ENCODE measurements around the gene TFCP2L1.

Gene TFCP2L1

DNA sequence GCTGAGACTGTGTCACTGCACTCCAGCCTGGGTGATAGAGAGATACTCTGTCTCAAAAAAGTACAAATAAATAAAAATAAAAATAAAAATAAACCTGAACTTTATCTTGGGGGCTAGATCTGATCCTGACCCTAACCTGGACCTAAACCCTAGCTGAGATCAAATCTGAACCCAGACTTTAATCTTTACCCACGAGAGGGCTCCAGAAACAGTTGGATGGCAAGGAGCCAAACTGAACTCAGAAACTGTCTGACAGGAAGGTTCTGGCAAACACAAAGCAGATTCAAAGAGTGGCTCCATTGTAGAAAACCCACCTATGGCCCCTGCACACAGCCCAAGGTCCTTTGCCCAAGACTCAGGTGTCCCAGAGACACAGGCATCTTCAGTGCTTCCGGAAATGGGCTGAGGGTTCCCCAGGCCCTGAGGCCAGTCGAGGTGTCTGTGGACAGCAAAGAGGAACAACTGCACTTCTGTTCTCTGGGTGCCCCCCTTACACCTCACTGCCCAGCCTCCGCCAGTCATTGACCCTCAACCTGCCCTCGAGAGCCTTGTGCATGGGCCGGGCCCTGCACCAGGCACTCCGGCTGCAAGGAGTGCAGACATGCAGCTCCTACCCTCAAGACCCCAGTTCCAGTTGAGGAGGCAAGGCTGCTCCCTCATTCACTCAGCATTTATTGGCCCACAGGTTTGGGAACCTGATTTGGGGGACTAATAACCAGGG is 95.2 kb downstream of the TFCP2L1 start:
- no peak for TF ChIP-seq ZFX (IDR thresholded peaks at IDR 0.05)
- TF ChIP-seq, protein P1, sequence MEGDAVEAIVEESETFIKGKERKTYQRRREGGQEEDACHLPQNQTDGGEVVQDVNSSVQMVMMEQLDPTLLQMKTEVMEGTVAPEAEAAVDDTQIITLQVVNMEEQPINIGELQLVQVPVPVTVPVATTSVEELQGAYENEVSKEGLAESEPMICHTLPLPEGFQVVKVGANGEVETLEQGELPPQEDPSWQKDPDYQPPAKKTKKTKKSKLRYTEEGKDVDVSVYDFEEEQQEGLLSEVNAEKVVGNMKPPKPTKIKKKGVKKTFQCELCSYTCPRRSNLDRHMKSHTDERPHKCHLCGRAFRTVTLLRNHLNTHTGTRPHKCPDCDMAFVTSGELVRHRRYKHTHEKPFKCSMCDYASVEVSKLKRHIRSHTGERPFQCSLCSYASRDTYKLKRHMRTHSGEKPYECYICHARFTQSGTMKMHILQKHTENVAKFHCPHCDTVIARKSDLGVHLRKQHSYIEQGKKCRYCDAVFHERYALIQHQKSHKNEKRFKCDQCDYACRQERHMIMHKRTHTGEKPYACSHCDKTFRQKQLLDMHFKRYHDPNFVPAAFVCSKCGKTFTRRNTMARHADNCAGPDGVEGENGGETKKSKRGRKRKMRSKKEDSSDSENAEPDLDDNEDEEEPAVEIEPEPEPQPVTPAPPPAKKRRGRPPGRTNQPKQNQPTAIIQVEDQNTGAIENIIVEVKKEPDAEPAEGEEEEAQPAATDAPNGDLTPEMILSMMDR (conservative IDR thresholded peaks at IDR 0.05): no peak

DNA sequence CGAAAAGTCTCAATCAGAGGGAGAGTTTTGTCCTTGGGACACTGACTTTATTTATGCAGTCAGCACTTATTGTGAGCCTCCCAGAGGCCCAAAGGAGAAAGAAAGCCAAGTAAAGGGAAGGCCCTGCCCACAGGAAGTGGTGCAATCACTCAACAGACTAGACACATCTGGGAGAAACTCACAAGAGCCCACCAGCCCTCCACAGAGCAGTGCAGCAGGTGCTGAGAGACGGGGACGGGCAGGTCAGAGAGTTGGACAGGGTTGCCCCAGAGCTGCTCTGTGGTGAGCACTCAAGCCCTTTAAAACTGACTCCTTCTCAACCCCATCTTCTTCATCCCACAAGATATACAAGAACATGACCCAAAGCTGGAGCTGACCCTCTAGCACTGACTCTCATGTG is 96.0 kb downstream of the TFCP2L1 start:
- TF ChIP-seq, protein P1 (conservative IDR thresholded peaks at IDR 0.05): no peak
- no peak for TF ChIP-seq ZFX (IDR thresholded peaks at IDR 0.05)
- no peak overlapping the region for H3K27ac ChIP-seq

More for the DNA sequence above, 95.2 kb downstream of the TFCP2L1 start:
- H3K27ac ChIP-seq: no peak overlapping the region

DNA sequence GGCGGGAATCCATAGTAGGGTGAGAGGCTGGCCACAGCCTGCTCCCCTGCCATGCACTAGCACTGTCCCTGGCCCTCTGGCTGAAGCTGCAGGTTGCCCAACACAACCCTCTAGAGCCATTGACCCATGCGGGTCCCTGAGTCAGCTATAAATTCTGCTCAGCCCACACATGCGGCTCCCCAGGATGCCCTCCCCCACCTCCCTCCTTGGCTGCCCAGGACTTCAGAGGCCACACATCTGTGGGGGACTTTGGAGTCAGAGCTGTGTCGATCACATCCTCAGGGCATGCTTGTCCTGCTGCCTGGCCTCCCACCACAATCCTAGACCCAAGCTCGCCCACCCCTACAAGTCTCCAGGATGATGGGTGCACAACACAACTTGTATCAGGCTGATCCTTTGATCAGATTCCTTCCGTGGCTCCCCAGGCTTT is 97.0 kb downstream of the TFCP2L1 start:
- no peak for TF ChIP-seq ZFX (IDR thresholded peaks at IDR 0.05)
- TF ChIP-seq, protein P1 (conservative IDR thresholded peaks at IDR 0.05): no peak
- H3K27ac ChIP-seq: no peak overlapping the region

DNA sequence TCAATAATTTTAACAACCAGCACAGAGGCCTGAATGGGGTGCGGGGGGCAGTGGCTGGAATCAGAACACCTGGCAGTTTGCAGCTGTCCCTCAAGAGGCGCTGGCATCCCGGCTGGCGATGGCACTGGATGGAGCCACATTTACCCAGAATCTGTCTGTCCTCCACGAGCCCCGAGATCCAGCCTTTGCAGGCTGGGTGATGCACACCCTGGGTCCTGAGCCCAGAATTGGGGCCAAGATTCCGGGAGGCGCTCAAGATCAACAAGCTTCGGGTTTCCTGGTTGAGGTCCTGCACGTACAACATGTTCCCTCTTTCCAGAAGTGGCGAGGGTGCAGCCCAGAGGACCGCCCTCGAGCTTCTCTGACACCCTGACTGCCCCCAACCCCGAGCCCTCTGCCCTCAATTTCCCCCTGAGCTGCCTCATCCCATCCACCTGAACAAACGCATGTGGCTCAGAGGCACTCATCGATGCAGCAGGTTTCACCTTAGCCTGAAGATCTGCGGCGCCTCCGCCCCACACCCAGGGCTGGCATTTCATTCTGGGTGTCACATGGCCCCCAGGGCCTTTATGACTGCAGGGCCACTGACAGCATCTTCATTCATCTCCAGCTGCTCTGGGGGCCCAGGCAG is 97.5 kb downstream of the TFCP2L1 start:
- H3K27ac ChIP-seq: no peak overlapping the region
- TF ChIP-seq, protein P1 (conservative IDR thresholded peaks at IDR 0.05): no peak
- TF ChIP-seq ZFX (IDR thresholded peaks at IDR 0.05): no peak

DNA sequence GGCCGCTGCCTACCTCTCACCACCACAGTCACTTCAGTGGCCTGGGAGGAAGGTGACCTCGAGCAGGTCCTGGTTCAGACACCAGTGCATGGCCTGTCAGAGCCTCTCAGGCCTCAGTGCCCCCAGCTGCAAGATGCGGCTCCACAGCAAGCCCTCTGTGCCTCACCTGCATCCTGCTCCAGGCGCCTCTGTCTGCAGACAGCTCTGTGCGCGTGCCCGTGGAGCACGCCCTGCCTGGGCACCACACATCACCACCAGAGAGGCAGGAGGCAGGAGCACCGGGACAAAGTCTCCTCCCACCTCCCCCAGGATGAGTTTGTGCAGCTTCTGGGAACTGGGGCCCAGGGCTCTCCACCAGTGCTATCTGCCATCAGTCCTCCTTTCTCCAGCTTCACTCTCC is 98.7 kb downstream of the TFCP2L1 start:
- no peak for TF ChIP-seq ZFX (IDR thresholded peaks at IDR 0.05)
- TF ChIP-seq, protein P1 (conservative IDR thresholded peaks at IDR 0.05): no peak
- no peak overlapping the region for H3K27ac ChIP-seq

DNA sequence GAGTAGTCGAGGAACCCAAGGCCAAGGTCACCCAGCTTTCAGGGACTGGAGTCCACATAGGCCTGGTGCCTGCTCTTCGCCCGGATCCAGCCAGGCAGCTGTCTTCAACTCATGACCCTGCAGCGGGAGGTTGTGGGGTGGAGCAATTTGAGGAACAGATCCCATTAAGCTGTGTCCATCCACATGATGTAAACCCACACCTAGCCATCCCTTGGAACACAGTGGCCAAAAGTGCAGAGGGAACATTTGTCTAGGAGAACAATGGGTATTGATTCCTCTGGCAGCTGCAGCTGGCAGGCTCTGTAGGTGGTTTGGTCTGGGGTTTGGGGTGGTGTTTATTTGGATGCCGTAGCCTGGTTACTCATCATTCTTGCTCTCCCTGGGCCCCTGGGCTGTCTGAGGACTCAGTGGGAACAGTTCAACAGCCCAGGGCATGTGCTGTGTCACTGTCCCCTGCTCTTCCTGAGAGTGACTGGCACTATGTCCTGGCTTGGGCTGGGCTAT is 99.4 kb downstream of the TFCP2L1 start:
- no peak for TF ChIP-seq ZFX (IDR thresholded peaks at IDR 0.05)
- TF ChIP-seq, protein P1 (conservative IDR thresholded peaks at IDR 0.05): no peak
- H3K27ac ChIP-seq: no peak overlapping the region

DNA sequence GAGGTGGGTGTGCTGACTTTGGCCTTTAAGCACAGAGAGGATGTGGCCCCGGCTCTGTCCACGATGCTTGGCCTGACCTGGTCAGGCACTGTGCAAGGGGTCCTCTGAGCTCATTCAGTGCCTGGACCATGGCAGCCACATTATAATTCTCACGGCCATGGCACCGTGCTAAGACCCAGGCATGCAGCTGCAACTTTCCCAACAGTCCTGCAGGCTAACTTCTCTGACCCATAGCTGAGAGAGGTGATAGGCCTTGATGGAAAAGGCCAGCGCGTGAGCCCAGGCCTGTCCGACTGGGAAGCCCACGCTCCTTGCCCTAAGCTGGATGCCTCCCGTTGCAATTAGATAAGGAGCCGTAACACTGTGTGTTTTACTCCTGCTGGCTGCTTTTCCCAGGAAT is 99.9 kb downstream of the TFCP2L1 start:
- TF ChIP-seq, protein P1 (conservative IDR thresholded peaks at IDR 0.05): no peak
- no peak for TF ChIP-seq ZFX (IDR thresholded peaks at IDR 0.05)
- no peak overlapping the region for H3K27ac ChIP-seq

Measured in C4-2B (cell line).